ENCODE data around the gene TBC1D14.

TBC1D14 gene

GRCh38 chr4:6984612-6985425 is 75.2 kb downstream of the TBC1D14 start:
- H3K4me3 ChIP-seq (ENCODE audit: low read depth, low read length): no peak overlapping the region; the same call in 1 of the 2 replicates
- no peak for TF ChIP-seq CTCF (IDR thresholded peaks at IDR 0.05; ENCODE audit: low read depth, low read length)

GRCh38 chr4:6986072-6986780 is 76.6 kb downstream of the TBC1D14 start:
- peak overlapping the region; percentile 74 for H3K4me3 ChIP-seq (ENCODE audit: low read depth, low read length)
- TF ChIP-seq CTCF (IDR thresholded peaks at IDR 0.05; ENCODE audit: low read depth, low read length): no peak

GRCh38 chr4:6986781-6987587 is 77.4 kb downstream of the TBC1D14 start:
- no peak for TF ChIP-seq CTCF (IDR thresholded peaks at IDR 0.05; ENCODE audit: low read depth, low read length)
- peak overlapping the region; percentile 93 for H3K4me3 ChIP-seq (ENCODE audit: low read depth, low read length)

- no peak for TF ChIP-seq CTCF (IDR thresholded peaks at IDR 0.05; ENCODE audit: low read depth, low read length)
- peak overlapping the region; percentile 93 for H3K4me3 ChIP-seq (ENCODE audit: low read depth, low read length)
Measured at GRCh38 chr4:6987588-6987961, 77.9 kb downstream of the TBC1D14 start.

GRCh38 chr4:6988016-6988715 is 78.5 kb downstream of the TBC1D14 start:
- TF ChIP-seq CTCF (IDR thresholded peaks at IDR 0.05; ENCODE audit: low read depth, low read length): no peak
- H3K4me3 ChIP-seq (ENCODE audit: low read depth, low read length): peak overlapping the region; percentile 93

- no peak for TF ChIP-seq CTCF (IDR thresholded peaks at IDR 0.05; ENCODE audit: low read depth, low read length)
- H3K4me3 ChIP-seq (ENCODE audit: low read depth, low read length): no peak overlapping the region
Measured at GRCh38 chr4:6989331-6989923, 79.8 kb downstream of the TBC1D14 start.

Measured in WI38 (cell line).